GM12801 (cell line): Measurements from ENCODE around the gene NUPR2.

Source experiments
- TF ChIP-seq, protein P1 (sequence below): IDR thresholded peaks from one replicate; pipeline ENCODE4 v1.5.1; 2011; ENCODE audit warnings: control low read depth; ENCODE audit not compliant: insufficient read length; ENCODE audit errors: extremely low read depth

The NUPR2 gene

DNA sequence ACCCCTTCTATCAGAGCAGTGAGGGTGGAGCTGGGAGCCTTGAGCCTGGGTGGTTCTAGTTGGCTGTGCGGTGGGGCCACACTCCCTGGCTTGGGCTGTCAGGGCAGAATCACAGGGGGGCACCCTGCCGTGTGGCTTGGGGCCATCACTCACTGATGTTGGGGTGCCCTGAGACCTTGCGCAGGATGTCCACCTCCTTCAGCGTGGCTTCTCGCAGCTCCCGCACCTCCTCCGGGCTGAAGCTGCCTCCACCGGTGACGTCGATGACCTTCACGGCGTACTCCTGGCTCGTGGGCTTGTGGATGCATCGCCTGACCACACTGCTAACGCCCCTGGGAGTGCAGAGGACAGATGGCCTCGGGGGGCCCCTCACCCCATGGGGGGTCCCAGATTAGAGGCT is 28.8 kb downstream of the NUPR2 start:
- TF ChIP-seq, protein P1, sequence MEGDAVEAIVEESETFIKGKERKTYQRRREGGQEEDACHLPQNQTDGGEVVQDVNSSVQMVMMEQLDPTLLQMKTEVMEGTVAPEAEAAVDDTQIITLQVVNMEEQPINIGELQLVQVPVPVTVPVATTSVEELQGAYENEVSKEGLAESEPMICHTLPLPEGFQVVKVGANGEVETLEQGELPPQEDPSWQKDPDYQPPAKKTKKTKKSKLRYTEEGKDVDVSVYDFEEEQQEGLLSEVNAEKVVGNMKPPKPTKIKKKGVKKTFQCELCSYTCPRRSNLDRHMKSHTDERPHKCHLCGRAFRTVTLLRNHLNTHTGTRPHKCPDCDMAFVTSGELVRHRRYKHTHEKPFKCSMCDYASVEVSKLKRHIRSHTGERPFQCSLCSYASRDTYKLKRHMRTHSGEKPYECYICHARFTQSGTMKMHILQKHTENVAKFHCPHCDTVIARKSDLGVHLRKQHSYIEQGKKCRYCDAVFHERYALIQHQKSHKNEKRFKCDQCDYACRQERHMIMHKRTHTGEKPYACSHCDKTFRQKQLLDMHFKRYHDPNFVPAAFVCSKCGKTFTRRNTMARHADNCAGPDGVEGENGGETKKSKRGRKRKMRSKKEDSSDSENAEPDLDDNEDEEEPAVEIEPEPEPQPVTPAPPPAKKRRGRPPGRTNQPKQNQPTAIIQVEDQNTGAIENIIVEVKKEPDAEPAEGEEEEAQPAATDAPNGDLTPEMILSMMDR: no peak

DNA sequence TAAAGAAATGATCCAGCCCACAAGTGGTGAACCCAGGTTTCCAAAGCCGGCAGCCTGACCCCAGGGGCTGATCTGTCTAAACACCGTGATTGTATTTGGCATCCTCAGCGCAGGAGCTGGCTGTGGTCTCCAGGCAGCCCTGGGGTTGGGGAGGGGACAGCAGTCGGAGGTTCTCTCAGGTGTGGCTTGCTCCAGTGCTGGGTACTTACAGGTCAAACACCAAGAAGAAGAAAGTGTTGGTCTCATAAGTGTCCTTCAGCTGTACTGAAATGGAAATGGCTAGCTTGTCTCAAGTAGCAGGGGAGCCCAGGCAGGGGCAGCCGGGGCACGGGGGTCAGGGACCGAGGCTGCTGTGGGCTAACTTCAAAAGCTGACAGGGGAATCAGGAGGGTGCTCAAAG is 29.5 kb downstream of the NUPR2 start:
- TF ChIP-seq, protein P1: no peak

- TF ChIP-seq, protein P1: no peak
Measured at GRCh38 chr7:56083150-56083785, 32.9 kb downstream of the NUPR2 start.

DNA sequence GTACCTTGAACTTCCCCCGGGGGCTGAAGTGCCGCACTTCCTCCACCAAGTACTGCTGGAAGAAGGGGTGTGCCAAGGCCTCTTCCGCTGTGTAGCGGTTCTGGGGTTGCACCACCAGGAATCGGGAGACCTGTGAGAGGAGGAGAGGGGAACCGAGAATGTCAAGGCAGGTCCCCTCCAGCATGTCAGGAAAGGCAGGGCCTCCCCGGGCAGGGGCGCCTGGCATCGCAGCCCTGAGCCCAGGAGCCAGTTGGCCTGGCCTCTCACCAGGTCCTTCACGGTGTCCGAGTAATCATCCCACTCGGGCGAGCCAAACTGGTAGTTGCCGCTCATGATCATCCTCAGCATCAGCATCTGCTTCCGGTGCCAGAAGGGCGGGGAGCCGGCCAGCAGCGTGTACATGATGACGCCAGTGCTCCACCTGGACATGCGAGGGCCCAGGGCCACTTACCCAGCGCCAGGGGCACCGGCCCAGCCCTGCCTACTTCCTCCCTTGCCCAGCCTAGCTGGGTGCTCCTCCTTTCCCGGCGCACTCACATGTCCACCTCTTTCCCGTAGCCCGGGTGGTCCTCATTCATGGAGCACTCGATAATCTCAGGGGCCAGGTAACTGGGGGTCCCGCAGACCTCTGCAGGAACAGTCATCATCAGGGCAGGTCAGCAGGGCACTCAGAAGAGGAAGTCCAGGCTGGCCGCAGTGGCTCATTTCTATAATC is 34.4 kb downstream of the NUPR2 start:
- TF ChIP-seq, protein P1: no peak

- TF ChIP-seq, protein P1: no peak
Measured at GRCh38 chr7:56079450-56080185, 36.6 kb downstream of the NUPR2 start.

DNA sequence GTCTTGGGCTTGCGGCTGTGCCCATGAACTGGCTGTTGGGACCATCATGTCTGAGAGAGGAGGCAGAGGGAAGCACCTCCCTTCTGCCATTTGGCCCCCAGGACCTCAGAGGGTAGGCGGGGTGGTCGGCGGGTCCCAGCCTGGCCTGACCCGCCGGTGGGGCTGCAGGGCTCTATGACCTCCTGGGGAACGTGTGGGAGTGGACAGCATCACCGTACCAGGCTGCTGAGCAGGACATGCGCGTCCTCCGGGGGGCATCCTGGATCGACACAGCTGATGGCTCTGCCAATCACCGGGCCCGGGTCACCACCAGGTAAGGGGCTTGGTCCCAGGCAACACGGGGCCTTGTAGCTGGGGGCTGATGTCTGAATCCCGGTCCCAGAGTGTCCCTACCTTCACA is 38.0 kb downstream of the NUPR2 start:
- TF ChIP-seq, protein P1: no peak

GRCh38 chr7:56077681-56078080 is 38.5 kb downstream of the NUPR2 start:
- TF ChIP-seq, protein P1: no peak
